Keratinocyte (primary cell): ENCODE results near the gene R3HDM2.

Experiments used
- CTCF ChIP-seq, 3 experiments: IDR thresholded peaks in 1 of 3; conservative IDR thresholded peaks in 1 of 3; optimal IDR thresholded peaks in 1 of 3; 2 replicates in 2 of 3; 3 replicates in 1 of 3; pipeline versions ENCODE3 to v1.5.1; 2011; ENCODE audit warnings: low read length in 3 of 3, mild to moderate bottlenecking in 3 of 3, moderate library complexity in 2 of 3, control low read depth in 1 of 3, inconsistent platforms in 1 of 3; ENCODE audit not compliant: insufficient read depth in 2 of 3; ENCODE audit errors: extremely low read depth in 1 of 3
- EZH2 ChIP-seq: IDR thresholded peaks from one replicate; pipeline ENCODE4 v1.6.1; 2012; ENCODE audit warnings: inconsistent platforms, mild to moderate bottlenecking, low read length, moderate library complexity

- TF ChIP-seq CTCF (optimal IDR thresholded peaks at IDR 0.05 in 1 of 3, IDR thresholded peaks at IDR 0.05 in 1 of 3, conservative IDR thresholded peaks at IDR 0.05 in 1 of 3; ENCODE audit: extremely low read depth in 1 of 3, insufficient read depth in 2 of 3, low read length in 3 of 3) (no peak), EZH2 (peak; percentile 84)
Observed at GRCh38 chr12:57241402-57242310, 189.2 kb downstream of the R3HDM2 start.
